Ectodermal cell (in vitro differentiated cells): ENCODE measurements around the gene DGKZ.

Experiments
- H3K27ac ChIP-seq: 2 replicates; pipeline ENCODE4 v1.7.0; 2013; ENCODE audit warnings: mild to moderate bottlenecking, low read depth, low read length; ENCODE audit not compliant: insufficient read depth, poor library complexity, severe bottlenecking
- H3K27me3 ChIP-seq: 2 replicates; pipeline ENCODE4 v1.7.0; 2013; ENCODE audit warnings: mild to moderate bottlenecking, low read length; ENCODE audit not compliant: insufficient read depth, control insufficient read depth, poor library complexity, severe bottlenecking
- H3K36me3 ChIP-seq: one replicate; pipeline ENCODE4 v1.7.0; 2013; ENCODE audit warnings: low read length; ENCODE audit not compliant: control insufficient read depth, insufficient read depth
- H3K4me1 ChIP-seq: one replicate; pipeline ENCODE4 v1.7.0; 2013; ENCODE audit warnings: low read length; ENCODE audit not compliant: control insufficient read depth, insufficient read depth
- H3K4me3 ChIP-seq: 2 replicates; pipeline ENCODE4 v1.7.0; 2013; ENCODE audit warnings: low read depth, low read length, control low read depth; ENCODE audit not compliant: insufficient read depth
- H3K9me3 ChIP-seq: 2 replicates; pipeline ENCODE4 v1.7.0; 2013; ENCODE audit warnings: mild to moderate bottlenecking, low read length, moderate library complexity; ENCODE audit not compliant: control insufficient read depth
- WGBS, 2 experiments: methylation state at CpG; one replicate each; pipeline ENCODE4 v1.1.7; 2013; ENCODE audit warnings: missing lambda C conversion rate in 2 of 2; 5-methylcytosine and 5-hydroxymethylcytosine counted together

The DGKZ gene

DNA sequence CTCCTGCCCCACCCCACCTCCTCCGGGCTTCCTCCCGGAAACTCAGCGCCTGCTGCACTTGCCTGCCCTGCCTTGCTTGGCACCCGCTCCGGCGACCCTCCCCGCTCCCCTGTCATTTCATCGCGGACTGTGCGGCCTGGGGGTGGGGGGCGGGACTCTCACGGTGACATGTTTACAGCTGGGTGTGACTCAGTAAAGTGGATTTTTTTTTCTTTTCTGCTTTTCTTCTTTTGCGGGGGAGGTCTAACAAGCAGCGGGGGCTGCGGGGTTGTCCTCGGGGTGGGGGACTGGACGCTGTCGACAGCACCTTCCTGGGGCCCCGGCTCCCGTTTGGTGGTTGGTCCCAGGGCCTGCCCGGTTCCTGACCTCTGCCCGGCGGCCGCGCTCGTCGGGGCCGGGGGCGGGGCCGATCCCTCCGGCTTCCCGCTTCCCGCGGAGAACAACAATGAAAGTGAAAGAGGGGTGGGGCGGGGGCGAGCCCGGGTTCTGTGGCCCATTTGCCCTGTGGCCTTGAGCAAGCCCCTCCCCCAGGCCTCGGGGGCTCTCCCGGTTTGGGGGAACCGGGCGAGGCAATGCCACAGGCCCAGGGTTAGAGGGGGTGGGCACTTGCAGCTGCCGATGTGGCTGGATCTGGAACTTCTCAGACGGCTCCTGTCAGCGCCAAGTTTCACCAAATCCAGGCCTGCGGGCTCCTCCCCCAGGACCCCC lies 33.2 kb downstream of the DGKZ start:
- WGBS, 2 experiments, result 0% methylated on average over 44 to 45 of the region's 45 CpGs
- Histone ChIP-seq H3K27me3 (no peaks in the 10 kb centered on the region), H3K9me3 (no peaks in the 10 kb centered on the region), H3K4me1 (peaks cover 27% of the 10 kb centered on the region), H3K27ac (peak overlapping the region; percentile 96), H3K36me3 (peaks cover 3% of the 10 kb centered on the region), H3K4me3 (peak overlapping the region; percentile 95)

DNA sequence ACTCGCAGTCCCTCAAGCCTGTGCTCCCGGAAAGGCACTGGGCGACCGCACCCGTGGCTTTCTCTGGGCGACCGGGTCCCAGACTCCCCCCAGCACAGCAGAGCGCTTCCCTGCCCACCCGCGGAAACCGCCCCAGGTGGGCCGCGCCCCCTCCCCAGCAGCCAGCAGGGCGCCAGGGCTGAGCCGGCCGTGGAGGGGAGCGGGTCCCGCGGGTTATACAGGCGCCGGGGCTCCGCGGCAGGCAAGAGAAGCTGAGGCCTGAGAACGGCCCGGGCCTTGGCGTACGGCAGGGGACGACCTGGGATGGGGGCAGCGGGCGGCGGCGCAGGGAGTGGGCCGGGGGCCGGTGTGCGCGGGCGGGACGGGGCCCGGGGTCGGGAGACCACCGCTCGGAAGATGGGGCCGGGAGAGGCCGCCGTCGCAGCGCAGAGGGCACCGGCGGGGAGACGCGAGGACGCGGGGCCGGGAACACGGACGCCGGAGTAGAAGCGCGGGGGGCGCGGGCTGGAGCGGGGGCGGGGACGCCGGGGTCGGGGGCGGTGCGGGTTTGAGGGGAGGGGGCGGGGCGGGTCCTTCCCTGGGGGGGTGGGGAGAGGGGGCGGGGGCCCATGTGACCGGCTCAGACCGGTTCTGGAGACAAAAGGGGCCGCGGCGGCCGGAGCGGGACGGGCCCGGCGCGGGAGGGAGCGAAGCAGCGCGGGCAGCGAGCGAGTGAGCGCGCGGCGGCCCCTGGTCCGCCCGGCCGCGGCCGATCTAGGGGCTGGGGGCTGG lies 34.0 kb downstream of the DGKZ start, which contains the start of gene MDK:
MDK (plus strand) TSS at position 622 of the 771 bp plus-strand sequence. CDS start 389 bp downstream, outside the sequence.
- 0 to 1% methylated on average over 77 to 83 of the region's 96 CpGs for WGBS, 2 experiments
- H3K4me3 ChIP-seq, result peak within 1 kb of the TSS; percentile 95
- peaks cover 1% of the 10 kb centered on the region for H3K27me3 ChIP-seq
- H3K4me1 ChIP-seq, result peaks cover 27% of the 10 kb centered on the region
- peak within 1 kb of the TSS; percentile 96 for H3K27ac ChIP-seq
- H3K9me3 ChIP-seq, result no peaks in the 10 kb centered on the region
- peaks cover 3% of the 10 kb centered on the region for H3K36me3 ChIP-seq

DNA sequence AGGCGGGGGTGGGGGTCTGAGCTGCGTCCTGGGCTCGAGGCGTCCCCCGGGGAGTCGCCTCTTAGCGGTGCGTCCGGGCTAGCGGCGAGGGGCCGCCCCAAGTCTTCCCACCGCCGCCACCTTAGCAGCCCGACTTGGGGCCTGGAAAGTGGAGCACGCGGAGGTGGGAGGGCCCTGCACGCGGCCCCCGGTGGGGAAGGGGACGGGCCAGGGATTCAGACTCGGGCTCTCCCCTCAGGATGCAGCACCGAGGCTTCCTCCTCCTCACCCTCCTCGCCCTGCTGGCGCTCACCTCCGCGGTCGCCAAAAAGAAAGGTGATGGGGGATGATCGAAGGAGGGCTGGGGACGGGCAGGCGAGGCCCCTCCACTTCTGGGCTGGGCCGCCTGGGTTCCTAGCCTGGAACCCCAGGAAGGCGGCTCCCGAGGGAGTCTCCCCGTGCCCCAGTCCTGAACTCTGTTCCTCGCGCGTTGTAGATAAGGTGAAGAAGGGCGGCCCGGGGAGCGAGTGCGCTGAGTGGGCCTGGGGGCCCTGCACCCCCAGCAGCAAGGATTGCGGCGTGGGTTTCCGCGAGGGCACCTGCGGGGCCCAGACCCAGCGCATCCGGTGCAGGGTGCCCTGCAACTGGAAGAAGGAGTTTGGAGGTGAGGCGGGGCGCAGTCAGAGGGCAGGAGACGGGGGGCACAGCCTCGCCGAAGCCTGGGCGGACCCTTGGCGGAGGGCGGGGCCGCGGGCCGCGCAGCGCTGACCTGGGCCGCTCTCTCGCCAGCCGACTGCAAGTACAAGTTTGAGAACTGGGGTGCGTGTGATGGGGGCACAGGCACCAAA lies 34.8 kb downstream of the DGKZ start:
- Histone ChIP-seq H3K9me3 (no peaks in the 10 kb centered on the region), H3K4me1 (peaks cover 27% of the 10 kb centered on the region), H3K36me3 (peaks cover 3% of the 10 kb centered on the region), H3K4me3 (peak overlapping the region; percentile 95), H3K27me3 (peaks cover 8% of the 10 kb centered on the region), H3K27ac (peak overlapping the region; percentile 94)
- 0 to 1% methylated on average over 66 of the region's 66 CpGs for WGBS, 2 experiments

DNA sequence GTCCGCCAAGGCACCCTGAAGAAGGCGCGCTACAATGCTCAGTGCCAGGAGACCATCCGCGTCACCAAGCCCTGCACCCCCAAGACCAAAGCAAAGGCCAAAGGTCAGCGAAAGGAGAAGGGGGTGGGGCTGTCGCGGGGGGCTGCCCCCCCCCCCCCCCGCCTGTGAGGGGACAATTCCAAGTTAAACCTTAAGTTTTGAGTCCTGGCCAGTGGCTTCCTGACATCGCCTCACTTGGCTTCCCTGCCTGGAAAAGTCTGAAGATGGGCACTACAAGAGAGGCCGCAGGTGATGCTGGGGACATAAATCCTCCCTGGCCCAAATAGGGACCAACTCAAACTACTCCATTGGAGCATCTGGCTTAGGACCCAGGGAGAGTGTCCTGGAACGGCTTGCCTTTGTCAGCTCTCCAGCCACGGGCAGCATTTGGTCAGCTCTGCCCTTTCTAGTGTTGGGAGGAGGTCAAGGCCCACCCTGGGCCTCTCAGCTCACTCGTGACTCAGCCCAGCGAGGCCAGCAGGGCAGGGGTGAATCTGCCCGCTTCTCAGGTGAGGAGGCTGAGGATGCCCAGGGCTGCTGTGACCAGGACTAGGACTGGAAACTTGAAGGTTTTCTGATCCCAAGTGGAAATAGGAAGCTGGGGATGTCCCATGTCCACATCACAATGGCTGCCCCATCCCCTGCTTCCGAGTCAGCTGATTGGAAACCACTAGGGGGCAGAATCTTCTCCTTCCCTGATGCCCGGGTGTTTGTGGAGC lies 35.6 kb downstream of the DGKZ start:
- Histone ChIP-seq H3K4me3 (peak overlapping the region; percentile 95), H3K27ac (no peak overlapping the region), H3K36me3 (peaks cover 3% of the 10 kb centered on the region), H3K27me3 (peaks cover 16% of the 10 kb centered on the region), H3K9me3 (no peaks in the 10 kb centered on the region), H3K4me1 (peaks cover 32% of the 10 kb centered on the region)
- 34 to 35% methylated on average over 18 of the region's 18 CpGs for WGBS, 2 experiments

DNA sequence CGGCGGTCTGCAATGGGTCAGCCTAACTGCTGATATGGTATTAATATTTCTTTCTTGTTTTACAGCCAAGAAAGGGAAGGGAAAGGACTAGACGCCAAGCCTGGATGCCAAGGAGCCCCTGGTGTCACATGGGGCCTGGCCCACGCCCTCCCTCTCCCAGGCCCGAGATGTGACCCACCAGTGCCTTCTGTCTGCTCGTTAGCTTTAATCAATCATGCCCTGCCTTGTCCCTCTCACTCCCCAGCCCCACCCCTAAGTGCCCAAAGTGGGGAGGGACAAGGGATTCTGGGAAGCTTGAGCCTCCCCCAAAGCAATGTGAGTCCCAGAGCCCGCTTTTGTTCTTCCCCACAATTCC lies 36.1 kb downstream of the DGKZ start:
- peak overlapping the region; percentile 95 for H3K4me3 ChIP-seq
- peaks cover 3% of the 10 kb centered on the region for H3K36me3 ChIP-seq
- no peaks in the 10 kb centered on the region for H3K9me3 ChIP-seq
- WGBS, 2 experiments, result 75 to 76% methylated on average over 7 of the region's 7 CpGs
- H3K27ac ChIP-seq, result no peak overlapping the region
- H3K27me3 ChIP-seq, result peaks cover 22% of the 10 kb centered on the region
- H3K4me1 ChIP-seq, result peaks cover 38% of the 10 kb centered on the region

- peaks cover 42% of the 10 kb centered on the region for H3K4me1 ChIP-seq
- H3K27me3 ChIP-seq, result peaks cover 29% of the 10 kb centered on the region
- no peak overlapping the region for H3K4me3 ChIP-seq
- peaks cover 3% of the 10 kb centered on the region for H3K36me3 ChIP-seq
- H3K27ac ChIP-seq, result no peak overlapping the region
- 85 to 89% methylated on average over 12 of the region's 12 CpGs for WGBS, 2 experiments
- H3K9me3 ChIP-seq, result no peaks in the 10 kb centered on the region
Measured at GRCh38 chr11:46383974-46384701, 36.9 kb downstream of the DGKZ start.

DNA sequence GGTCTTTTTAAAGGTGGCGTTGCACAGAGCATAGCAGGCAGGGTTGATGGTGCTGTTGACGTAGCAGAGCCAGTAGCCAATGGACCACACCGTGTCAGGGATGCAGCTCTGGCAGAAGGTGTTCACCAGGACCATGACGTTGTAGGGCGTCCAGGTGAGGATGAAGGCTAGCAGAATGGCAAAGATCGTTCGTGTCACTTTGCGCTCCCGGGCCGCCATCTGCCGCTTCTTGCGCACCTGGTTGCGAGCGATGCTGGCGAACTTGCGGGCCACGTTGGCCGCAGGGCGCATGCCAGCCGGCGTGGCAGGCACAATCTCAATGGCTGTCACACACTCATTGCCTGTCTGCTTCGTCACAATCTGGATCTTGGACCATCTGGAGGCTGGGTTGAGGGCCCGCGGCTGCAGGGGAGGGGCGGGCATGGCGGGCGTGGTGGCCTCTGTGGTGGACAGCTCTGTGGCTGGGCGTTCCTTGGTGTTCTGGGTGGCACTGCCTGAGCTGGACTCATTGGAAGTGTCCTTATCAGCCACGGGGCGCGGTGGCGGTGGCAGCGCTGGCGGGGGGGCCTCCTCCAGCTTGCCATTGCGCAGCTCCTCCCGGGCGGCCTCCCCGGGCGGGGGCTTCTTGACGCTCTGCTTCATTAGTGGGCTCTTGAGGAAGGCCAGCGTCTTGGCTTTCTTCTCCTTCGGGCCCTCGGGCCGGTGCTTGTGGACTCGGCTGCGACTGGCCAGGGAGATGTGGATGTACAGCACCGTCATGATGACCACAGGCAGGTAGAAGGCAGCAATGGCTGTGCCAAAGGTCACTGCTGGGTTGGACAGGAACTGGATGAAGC lies 38.1 kb downstream of the DGKZ start:
- Histone ChIP-seq H3K27ac (no peak overlapping the region), H3K27me3 (peaks cover 42% of the 10 kb centered on the region), H3K4me3 (no peak overlapping the region), H3K4me1 (peaks cover 44% of the 10 kb centered on the region), H3K9me3 (no peaks in the 10 kb centered on the region), H3K36me3 (peaks cover 3% of the 10 kb centered on the region)
- 95 to 97% methylated on average over 47 of the region's 47 CpGs for WGBS, 2 experiments

DNA sequence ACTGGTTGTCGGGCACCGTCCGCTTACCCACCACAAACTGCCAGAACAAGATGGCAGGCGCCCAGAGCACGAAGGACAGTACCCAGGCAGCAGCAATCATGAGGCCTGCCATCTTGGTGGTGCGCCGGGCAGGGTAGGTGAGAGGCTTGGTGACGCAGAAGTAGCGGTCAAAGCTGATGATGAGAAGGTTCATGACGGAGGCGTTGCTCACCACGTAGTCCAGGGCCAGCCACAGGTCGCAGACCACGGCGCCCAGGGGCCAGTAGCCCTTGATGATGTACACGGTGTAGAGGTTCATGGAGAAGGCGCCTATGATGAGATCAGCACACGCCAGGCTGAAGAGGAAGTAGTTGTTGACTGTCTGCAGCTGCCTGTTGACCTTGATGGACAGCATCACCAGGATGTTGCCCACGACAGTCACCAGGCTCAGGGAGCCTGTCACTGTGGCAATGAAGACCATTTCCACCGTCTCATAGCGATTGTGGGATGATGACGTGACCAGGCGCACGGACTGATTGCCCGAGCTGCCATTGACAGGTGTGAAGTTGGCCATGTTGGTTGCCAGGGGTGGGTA lies 38.8 kb downstream of the DGKZ start:
- H3K27me3 ChIP-seq, result peaks cover 49% of the 10 kb centered on the region
- no peak overlapping the region for H3K27ac ChIP-seq
- no peaks in the 10 kb centered on the region for H3K9me3 ChIP-seq
- H3K36me3 ChIP-seq, result peaks cover 3% of the 10 kb centered on the region
- H3K4me1 ChIP-seq, result peaks cover 51% of the 10 kb centered on the region
- 96 to 97% methylated on average over 25 of the region's 25 CpGs for WGBS, 2 experiments
- H3K4me3 ChIP-seq, result no peak overlapping the region
